Activated CD4-positive, alpha-beta memory T cell treated with anti-CD3 and anti-CD28 coated beads for 36 hours (primary cell): ENCODE data around the gene TNFSF4. TPM values are rescaled to one million over a fixed set of nuclear protein-coding genes. Genes with fewer than 3 reads are reported as not detected.

Experiments used
- CTCF ChIA-PET: fragments of 350-600 bp; sonication (Branson Sonifier 250); formaldehyde crosslinking; loops from one replicate; lab custom pipeline; 2021; ENCODE audit warnings: antibody characterized with exemption, inconsistent platforms; lab: Charles Lee
- POLR2A ChIA-PET: fragments of 350-600 bp; sonication (Branson Sonifier 250); formaldehyde crosslinking; loops from one replicate; lab custom pipeline; 2021; ENCODE audit warnings: antibody characterized with exemption; lab: Charles Lee
- DNase-seq: peaks from one replicate; pipeline ENCODE4 v3.0.0-alpha.2; 2020
- H3K27ac Mint-ChIP-seq: one replicate; pipeline ENCODE4 v1.8.0; 2021; ENCODE audit warnings: mixed read lengths
- H3K27me3 Mint-ChIP-seq: one replicate; pipeline ENCODE4 v1.8.0; 2021; ENCODE audit warnings: mixed read lengths
- H3K36me3 Mint-ChIP-seq: one replicate; pipeline ENCODE4 v1.8.0; 2021; ENCODE audit warnings: mixed read lengths
- H3K4me1 Mint-ChIP-seq: one replicate; pipeline ENCODE4 v1.8.0; 2021; ENCODE audit warnings: low read depth, mixed read lengths
- H3K4me3 Mint-ChIP-seq: one replicate; pipeline ENCODE4 v1.8.0; 2021; ENCODE audit warnings: mild to moderate bottlenecking, mixed read lengths
- H3K9me3 Mint-ChIP-seq: one replicate; pipeline ENCODE4 v1.8.0; 2021; ENCODE audit warnings: mixed read lengths
- intact Hi-C: fragments of 100-400 bp; cut with micrococcal nuclease; formaldehyde crosslinking; loops from one replicate; pipeline ENCODE4 v1.15.1; 2023
- total RNA-seq, 2 experiments: library from RNA; stranded (reverse); gene quantifications; one replicate each; pipeline ENCODE4 v1.2.3, GENCODE V29; 2021

Gene TNFSF4
- total RNA-seq, 2 experiments from 2014 or later, result 0.26 to 0.58 TPM

- Mint-ChIP-seq H3K4me3 (no peak overlapping the region), H3K9me3 (no peaks in the 10 kb centered on the region), H3K27ac (no peak overlapping the region), H3K27me3 (no peaks in the 10 kb centered on the region), H3K36me3 (no peaks in the 10 kb centered on the region), H3K4me1 (no peaks in the 10 kb centered on the region)
- intact Hi-C loops, result no loop called here
- no peak for DNase-seq
- ChIA-PET CTCF (no interaction called here), POLR2A (no interaction called here)
These were observed 19.4 kb downstream of the TNFSF4 start for GRCh38 chr1:173187671-173188237.

GRCh38 chr1:173181791-173182190, 25.3 kb downstream of the TNFSF4 start:
- DNase-seq, result no peak
- H3K36me3 Mint-ChIP-seq, result no peaks in the 10 kb centered on the region
- no peak overlapping the region for H3K27ac Mint-ChIP-seq
- H3K27me3 Mint-ChIP-seq, result no peaks in the 10 kb centered on the region
- H3K4me1 Mint-ChIP-seq, result no peaks in the 10 kb centered on the region
- no peak overlapping the region for H3K4me3 Mint-ChIP-seq
- POLR2A ChIA-PET, result no interaction called here
- CTCF ChIA-PET, result no interaction called here
- intact Hi-C loops, result no loop called here
- peaks cover 12% of the 10 kb centered on the region for H3K9me3 Mint-ChIP-seq

GRCh38 chr1:173176246-173176645, 30.9 kb downstream of the TNFSF4 start:
- no peak for DNase-seq
- no peak overlapping the region for H3K27ac Mint-ChIP-seq
- intact Hi-C loops, result no loop called here
- ChIA-PET POLR2A (no interaction called here), CTCF (no interaction called here)
- no peaks in the 10 kb centered on the region for H3K4me1 Mint-ChIP-seq
- H3K9me3 Mint-ChIP-seq, result peaks cover 50% of the 10 kb centered on the region
- peaks cover 20% of the 10 kb centered on the region for H3K36me3 Mint-ChIP-seq
- no peak overlapping the region for H3K4me3 Mint-ChIP-seq
- no peaks in the 10 kb centered on the region for H3K27me3 Mint-ChIP-seq

- ChIA-PET POLR2A (no interaction called here), CTCF (no interaction called here)
- peaks cover 54% of the 10 kb centered on the region for H3K9me3 Mint-ChIP-seq
- H3K4me1 Mint-ChIP-seq, result no peaks in the 10 kb centered on the region
- no peak overlapping the region for H3K4me3 Mint-ChIP-seq
- H3K36me3 Mint-ChIP-seq, result peaks cover 24% of the 10 kb centered on the region
- H3K27ac Mint-ChIP-seq, result no peak overlapping the region
- intact Hi-C loops, result no loop called here
- no peak for DNase-seq
- H3K27me3 Mint-ChIP-seq, result no peaks in the 10 kb centered on the region
These were observed 31.5 kb downstream of the TNFSF4 start for GRCh38 chr1:173175514-173176145.

GRCh38 chr1:173173388-173173787, 33.7 kb downstream of the TNFSF4 start:
- POLR2A ChIA-PET, result no interaction called here
- intact Hi-C loops, result no loop called here
- peaks cover 24% of the 10 kb centered on the region for H3K36me3 Mint-ChIP-seq
- H3K4me1 Mint-ChIP-seq, result no peaks in the 10 kb centered on the region
- no peak for DNase-seq
- peaks cover 46% of the 10 kb centered on the region for H3K9me3 Mint-ChIP-seq
- H3K4me3 Mint-ChIP-seq, result no peak overlapping the region
- H3K27ac Mint-ChIP-seq, result no peak overlapping the region
- H3K27me3 Mint-ChIP-seq, result no peaks in the 10 kb centered on the region
- CTCF ChIA-PET, result no interaction called here

GRCh38 chr1:173171152-173171551, 36.0 kb downstream of the TNFSF4 start:
- intact Hi-C loops, result no loop called here
- no peak for DNase-seq
- Mint-ChIP-seq H3K4me3 (no peak overlapping the region), H3K9me3 (peaks cover 41% of the 10 kb centered on the region), H3K4me1 (no peaks in the 10 kb centered on the region), H3K27me3 (no peaks in the 10 kb centered on the region), H3K36me3 (peaks cover 24% of the 10 kb centered on the region), H3K27ac (no peak overlapping the region)
- CTCF ChIA-PET, result no interaction called here
- POLR2A ChIA-PET, result no interaction called here

- Mint-ChIP-seq H3K4me1 (no peaks in the 10 kb centered on the region), H3K27ac (no peak overlapping the region), H3K36me3 (peaks cover 19% of the 10 kb centered on the region), H3K4me3 (no peak overlapping the region), H3K9me3 (peaks cover 30% of the 10 kb centered on the region), H3K27me3 (no peaks in the 10 kb centered on the region)
- intact Hi-C loops, result no loop called here
- DNase-seq, result no peak
- ChIA-PET CTCF (no interaction called here), POLR2A (no interaction called here)
These were observed 38.2 kb downstream of the TNFSF4 start for GRCh38 chr1:173168941-173169340.

GRCh38 chr1:173164686-173165085, 42.4 kb downstream of the TNFSF4 start:
- no peak for DNase-seq
- Mint-ChIP-seq H3K4me1 (no peaks in the 10 kb centered on the region), H3K4me3 (no peak overlapping the region), H3K27ac (no peak overlapping the region), H3K27me3 (no peaks in the 10 kb centered on the region), H3K36me3 (no peaks in the 10 kb centered on the region), H3K9me3 (no peaks in the 10 kb centered on the region)
- POLR2A ChIA-PET, result no interaction called here
- CTCF ChIA-PET, result no interaction called here
- intact Hi-C loops, result no loop called here

- intact Hi-C loops, result no loop called here
- Mint-ChIP-seq H3K27ac (no peak overlapping the region), H3K27me3 (no peaks in the 10 kb centered on the region), H3K36me3 (no peaks in the 10 kb centered on the region), H3K4me1 (no peaks in the 10 kb centered on the region), H3K4me3 (no peak overlapping the region), H3K9me3 (no peaks in the 10 kb centered on the region)
- no peak for DNase-seq
- ChIA-PET POLR2A (no interaction called here), CTCF (interaction anchor here (0.6 kb wide), 1 partner anchor 215 kb away, joined by 3 read pairs; no protein-coding TSS in a partner anchor)
These were observed 43.0 kb downstream of the TNFSF4 start for GRCh38 chr1:173164178-173164577.

- ChIA-PET CTCF (no interaction called here), POLR2A (no interaction called here)
- H3K4me1 Mint-ChIP-seq, result no peaks in the 10 kb centered on the region
- no peak for DNase-seq
- no peak overlapping the region for H3K27ac Mint-ChIP-seq
- no peaks in the 10 kb centered on the region for H3K9me3 Mint-ChIP-seq
- intact Hi-C loops, result no loop called here
- no peak overlapping the region for H3K4me3 Mint-ChIP-seq
- no peaks in the 10 kb centered on the region for H3K27me3 Mint-ChIP-seq
- no peaks in the 10 kb centered on the region for H3K36me3 Mint-ChIP-seq
These were observed 43.9 kb downstream of the TNFSF4 start for GRCh38 chr1:173163222-173163621.

GRCh38 chr1:173162601-173163000, 44.5 kb downstream of the TNFSF4 start:
- H3K4me1 Mint-ChIP-seq, result no peaks in the 10 kb centered on the region
- no peaks in the 10 kb centered on the region for H3K27me3 Mint-ChIP-seq
- H3K4me3 Mint-ChIP-seq, result no peak overlapping the region
- intact Hi-C loops, result no loop called here
- no peaks in the 10 kb centered on the region for H3K36me3 Mint-ChIP-seq
- POLR2A ChIA-PET, result no interaction called here
- DNase-seq, result no peak
- peaks cover 1% of the 10 kb centered on the region for H3K9me3 Mint-ChIP-seq
- H3K27ac Mint-ChIP-seq, result no peak overlapping the region
- CTCF ChIA-PET, result interaction anchor here (0.9 to 1.7 kb wide), 2 partner anchors 39 to 417 kb away, joined by 4 to 5 read pairs; no protein-coding TSS in a partner anchor

GRCh38 chr1:173161510-173162221, 45.5 kb downstream of the TNFSF4 start:
- H3K4me1 Mint-ChIP-seq, result no peaks in the 10 kb centered on the region
- H3K36me3 Mint-ChIP-seq, result peaks cover 2% of the 10 kb centered on the region
- no peaks in the 10 kb centered on the region for H3K27me3 Mint-ChIP-seq
- no peak for DNase-seq
- POLR2A ChIA-PET, result no interaction called here
- H3K4me3 Mint-ChIP-seq, result no peak overlapping the region
- intact Hi-C loops, result no loop called here
- peaks cover 2% of the 10 kb centered on the region for H3K9me3 Mint-ChIP-seq
- CTCF ChIA-PET, result interaction anchor here (0.9 to 1.7 kb wide), 3 partner anchors 34 to 416 kb away, joined by 4 to 5 read pairs (median 4); no protein-coding TSS in a partner anchor
- no peak overlapping the region for H3K27ac Mint-ChIP-seq
